Activated effector memory CD4-positive, alpha-beta T cell treated with anti-CD3 and anti-CD28 coated beads, Interleukin-2, amount 50 U/mL, for 16 hours (primary cell): Measurements from ENCODE around the gene APOBEC3H.
A peak's percentile ranks its signal among the peaks of the same experiment; 100 is the strongest.
"Not testable (repeated sequence)": the region's sequence is repeated elsewhere in the genome, so short reads cannot be mapped to it uniquely, and the experiment has no call there.

Experiments
- DNase-seq: peaks from one replicate; pipeline ENCODE4 v3.0.0-alpha.2; 2020

Gene APOBEC3H

DNA sequence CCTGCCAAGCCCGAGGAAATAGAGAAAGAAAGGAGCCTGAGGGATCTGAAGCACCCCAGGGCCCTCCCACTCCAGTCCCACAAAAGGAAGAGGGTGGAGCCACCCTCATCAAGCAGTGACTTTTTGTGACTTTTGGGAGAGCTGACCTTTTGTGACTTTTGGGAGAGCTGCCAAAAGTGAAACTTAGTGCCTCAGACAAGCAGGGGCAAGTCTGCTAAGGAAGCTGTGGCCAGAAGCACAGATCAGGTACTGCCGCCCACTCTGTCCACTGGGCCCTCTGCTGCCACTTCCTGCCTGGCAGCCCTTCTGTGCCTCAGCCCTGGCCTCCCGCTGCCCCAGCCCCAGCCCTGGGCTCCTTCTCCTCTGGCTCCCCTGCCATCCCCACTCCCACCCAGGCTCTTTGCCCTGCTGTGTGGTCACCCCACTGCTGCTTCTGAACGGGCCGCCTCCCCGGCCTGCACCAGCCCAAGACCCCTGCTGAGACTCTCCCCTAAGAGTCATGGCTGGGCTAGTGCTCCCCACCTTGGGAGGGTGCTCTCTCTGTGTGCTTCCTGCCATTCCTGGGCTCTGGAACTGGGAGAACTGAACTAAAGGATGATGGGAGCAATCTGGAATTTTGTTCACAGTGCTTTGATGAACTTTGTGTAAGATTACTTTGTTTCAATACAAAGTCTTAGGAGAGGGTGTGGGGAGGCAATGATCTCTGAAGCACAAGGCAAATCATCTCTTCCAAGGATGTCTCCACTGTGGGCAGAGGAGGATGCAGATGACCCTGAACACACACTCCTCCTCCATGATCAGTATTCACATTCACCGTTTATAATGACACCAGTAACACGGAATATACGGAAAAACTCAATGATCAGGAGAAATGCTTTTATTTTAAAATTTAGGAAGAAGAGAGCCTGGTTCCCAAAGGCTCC lies at the start of gene APOBEC3H:
APOBEC3H (plus strand) TSS at position 147 of the 923 bp plus-strand sequence. CDS start 3,035 bp downstream, outside the sequence.
- DNase-seq: peak; percentile 71

DNA sequence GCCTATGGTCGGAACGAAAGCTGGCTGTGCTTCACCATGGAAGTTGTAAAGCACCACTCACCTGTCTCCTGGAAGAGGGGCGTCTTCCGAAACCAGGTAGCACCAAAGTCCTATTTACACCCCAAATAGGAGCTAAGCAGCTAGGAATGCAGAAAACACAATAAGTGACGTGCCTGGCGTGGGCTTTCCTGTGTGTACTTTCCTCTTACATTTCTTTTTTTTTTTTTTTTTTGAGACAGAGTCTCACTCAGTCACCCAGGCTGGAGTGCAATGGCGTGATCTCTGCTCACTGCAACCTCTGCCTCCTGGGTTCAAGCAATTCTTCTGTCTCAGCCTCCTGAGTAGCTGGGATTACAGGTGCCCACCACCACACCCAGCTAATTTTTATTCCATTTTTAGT lies 47.6 kb upstream of the APOBEC3H start:
- not testable (repeated sequence) for DNase-seq

DNA sequence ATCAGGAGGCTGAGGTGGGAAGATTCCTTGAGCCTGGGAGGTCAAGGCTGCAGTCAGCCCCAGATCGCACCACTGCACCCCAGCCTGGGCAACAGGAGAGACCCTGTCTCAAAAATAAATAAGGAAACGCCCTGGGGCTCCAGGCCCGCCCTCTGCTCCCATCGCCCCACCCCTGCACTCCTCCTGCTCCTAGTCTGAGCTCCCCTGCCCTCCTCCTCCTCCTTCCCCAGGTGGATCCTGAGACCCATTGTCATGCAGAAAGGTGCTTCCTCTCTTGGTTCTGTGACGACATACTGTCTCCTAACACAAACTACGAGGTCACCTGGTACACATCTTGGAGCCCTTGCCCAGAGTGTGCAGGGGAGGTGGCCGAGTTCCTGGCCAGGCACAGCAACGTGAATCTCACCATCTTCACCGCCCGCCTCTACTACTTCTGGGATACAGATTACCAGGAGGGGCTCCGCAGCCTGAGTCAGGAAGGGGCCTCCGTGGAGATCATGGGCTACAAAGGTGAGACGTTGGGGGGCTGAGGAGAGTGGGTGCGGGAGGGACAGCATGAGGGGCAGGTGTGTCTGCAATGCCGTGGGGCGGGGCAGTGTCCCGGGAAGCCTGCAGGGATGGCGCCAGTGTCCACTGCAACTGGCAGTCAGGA lies 45.1 kb upstream of the APOBEC3H start:
- not testable (repeated sequence) for DNase-seq

DNA sequence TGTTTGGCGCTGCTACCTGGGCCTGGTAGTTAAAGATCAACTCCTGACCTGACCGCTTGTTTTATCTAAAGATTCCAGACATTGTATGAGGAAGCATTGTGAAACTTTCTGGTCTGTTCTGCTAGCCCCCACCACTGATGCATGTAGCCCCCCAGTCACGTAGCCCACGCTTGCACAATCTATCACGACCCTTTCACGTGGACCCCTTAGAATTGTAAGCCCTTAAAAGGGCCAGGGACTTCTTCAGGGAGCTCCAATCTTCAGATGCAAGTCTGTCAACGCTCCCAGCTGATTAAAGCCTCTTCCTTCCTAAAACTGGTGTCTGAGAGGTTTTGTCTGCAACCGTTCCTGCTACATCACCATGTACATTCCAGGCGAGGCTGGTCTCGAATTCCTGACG lies 41.4 kb upstream of the APOBEC3H start:
- DNase-seq: no peak

DNA sequence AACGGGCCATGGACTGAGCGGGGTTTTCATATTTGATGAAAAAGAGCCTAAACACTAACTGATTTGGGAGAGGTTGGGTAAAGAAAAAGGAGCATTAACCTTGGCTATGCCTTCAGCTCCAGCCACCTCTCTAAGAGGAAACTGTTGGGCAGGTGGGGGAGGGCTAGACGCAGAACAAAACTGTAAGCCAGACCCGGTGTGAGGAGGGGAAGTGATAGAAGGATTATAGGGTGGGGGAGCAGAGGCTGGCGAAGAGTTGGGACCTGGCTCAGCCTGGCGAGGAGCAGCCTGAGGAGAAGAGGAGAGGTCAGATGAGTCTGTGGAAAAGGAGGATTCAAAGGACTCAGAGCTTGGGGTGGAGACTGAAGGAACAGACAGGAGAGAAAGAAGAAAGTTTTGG lies 35.8 kb upstream of the APOBEC3H start:
- not testable (repeated sequence) for DNase-seq

DNA sequence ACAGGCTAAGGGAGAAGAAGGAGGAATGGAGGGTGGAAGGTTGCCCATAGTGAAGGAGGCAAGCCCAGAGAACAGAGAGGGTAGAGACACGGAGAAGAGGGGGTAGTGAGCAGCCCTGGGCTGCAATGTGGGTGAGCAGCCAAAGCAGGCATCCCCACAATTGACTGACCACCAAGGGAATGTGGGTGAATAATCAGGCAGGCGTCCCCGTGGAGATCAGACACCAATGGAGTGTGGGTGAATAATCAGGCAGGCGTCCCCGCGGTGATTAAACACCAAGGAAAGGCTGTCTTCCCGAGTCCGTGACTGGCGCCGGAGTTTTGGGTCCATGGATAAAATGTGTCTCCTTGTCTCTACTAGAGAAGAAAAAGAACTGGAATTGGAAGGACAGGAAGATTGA lies 35.1 kb upstream of the APOBEC3H start:
- DNase-seq: not testable (repeated sequence)

DNA sequence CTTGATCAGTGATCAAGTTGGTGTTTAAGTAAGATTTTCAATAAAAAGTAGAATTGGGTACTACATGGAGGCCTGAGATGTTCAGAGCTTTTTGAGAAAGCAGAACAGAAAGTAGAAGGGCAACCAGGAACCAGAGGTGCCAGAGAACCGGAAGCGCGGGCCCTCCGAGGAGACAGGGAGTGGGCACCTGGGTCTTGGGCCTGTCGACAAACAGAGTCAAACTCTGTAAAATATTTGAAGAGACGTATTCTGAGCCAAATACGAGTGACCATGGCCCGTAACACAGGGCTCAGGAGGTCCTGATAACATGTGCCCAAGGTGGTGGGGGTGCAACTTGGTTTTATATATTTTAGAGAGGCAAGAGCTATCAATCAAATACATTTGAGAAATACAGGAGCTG lies 33.1 kb upstream of the APOBEC3H start:
- DNase-seq: not testable (repeated sequence)

DNA sequence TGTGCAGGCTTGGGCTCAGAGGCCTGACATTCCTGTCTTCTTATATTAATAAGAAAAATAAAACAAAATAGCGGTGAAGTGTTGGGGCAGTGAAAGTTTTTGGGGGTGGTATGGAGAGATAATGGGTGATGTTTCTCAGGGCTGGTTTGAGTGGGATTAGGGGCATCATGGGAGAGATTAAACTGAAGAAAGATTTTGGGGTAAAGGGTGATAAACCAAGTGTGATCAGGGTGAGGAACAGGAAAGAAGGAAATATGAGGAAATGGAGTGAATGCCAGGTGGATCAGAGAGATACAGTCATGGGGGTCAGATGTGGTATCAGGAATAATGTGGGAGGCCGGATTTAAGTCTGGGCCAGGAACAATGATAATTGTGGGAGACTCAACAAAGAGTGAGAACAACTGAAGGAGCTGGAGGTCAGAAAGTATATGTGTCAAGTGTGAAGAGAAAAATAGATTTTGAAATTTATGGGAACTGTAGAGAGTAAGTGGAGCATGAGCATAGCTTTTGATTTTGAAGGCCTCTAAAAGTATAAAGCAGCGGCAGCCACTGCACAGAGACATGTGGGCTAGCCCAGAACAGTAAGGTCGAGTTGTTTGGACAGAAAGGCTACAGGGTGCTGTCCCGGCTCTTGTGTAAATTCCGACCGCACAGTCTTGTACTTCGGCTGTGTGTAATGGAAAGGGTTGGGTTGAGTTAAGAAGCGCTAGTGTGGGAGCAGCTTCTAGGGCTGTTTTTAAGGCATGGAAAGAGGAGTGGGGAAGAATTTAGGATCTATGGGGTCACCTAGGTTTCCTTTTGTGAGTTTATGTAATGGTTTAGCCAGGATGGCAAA lies 30.4 kb upstream of the APOBEC3H start:
- not testable (repeated sequence) for DNase-seq

DNA sequence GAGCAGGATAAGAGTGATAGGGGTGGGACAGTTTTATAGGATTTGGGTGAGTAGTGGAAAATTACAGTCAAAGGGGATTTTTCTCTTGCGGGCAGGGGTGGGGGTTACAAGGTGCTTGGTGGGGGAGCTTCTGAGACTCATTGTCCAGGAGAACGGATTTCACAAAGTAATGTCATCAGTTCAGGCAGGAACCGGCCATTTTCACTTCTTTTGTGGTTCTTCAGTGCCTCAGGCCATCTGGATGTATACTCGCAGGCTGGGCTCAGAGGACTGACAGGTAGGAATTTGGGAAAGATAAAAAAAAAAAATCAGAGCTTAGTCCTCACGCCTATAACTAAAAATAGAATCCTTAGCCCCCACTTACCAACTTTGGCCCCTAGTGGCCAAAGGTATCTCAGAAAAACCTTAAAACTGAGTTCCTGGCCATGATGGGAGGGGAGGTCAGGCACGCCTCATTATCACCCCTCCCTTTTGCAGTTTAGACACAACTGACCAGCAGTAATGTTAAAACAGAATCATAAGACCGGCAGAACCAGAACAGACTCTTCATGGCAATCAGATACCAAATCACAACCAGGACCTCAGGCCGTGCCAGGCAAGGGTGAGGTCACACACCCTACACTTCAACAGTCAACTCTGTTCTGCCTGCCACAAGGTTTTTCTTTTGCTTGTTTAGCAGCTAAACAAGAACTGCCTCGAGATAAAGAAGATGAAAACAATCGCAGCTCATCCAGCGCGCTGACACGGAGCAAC lies 28.8 kb upstream of the APOBEC3H start:
- no peak for DNase-seq

DNA sequence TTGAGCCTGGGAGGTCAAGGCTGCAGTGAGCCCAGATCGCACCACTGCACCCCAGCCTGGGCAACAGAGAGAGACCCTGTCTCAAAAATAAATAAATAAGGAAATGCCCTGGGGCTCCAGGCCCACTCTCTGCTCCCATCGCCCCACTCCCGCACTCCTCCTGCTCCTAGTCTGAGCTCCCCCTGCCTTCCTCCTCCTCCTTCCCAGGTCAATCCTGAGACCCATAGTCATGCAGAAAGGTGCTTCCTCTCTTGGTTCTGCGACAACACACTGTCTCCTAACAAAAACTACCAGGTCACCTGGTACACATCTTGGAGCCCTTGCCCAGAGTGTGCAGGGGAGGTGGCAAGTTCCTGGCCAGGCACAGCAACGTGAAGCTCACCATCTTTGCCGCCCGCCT lies 26.9 kb upstream of the APOBEC3H start:
- no peak for DNase-seq

DNA sequence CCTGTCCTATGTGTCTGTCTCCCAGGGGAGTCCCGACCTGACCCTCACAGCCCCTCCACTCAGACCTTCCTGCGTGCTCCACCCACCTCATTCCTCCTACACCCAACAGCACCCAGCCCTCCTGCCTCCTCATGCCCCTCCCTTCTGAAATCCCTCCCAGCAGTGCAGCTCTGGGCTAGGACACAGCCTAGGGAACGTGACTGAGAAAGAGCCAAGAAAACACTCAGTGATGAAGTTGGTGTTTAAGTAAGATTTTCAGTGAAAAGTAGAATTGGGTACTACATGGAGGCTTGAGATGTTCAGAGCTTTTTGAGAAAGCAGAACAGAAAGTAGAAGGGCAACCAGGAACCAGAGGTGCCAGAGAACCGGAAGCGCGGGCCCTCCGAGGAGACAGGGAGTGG lies 24.5 kb upstream of the APOBEC3H start:
- not testable (repeated sequence) for DNase-seq

DNA sequence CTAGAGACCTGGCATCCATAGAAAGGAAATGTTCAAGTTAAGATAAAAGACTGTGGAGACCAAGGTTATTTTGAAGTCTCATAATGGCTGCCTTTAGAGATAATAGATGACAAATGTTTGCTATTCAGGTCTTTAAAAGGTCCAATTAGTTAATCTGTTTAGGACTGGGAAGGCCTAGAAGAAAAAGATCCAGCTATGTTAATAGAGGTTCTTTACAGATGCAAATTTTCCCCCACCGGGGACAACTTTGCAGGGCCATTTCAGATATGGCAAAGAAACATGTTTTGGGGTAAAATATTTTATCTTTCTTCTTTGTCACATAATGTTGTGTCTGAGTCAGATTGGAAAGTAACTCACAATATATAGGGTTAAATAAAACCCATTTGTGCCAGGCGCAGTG lies 23.1 kb upstream of the APOBEC3H start:
- no peak for DNase-seq

DNA sequence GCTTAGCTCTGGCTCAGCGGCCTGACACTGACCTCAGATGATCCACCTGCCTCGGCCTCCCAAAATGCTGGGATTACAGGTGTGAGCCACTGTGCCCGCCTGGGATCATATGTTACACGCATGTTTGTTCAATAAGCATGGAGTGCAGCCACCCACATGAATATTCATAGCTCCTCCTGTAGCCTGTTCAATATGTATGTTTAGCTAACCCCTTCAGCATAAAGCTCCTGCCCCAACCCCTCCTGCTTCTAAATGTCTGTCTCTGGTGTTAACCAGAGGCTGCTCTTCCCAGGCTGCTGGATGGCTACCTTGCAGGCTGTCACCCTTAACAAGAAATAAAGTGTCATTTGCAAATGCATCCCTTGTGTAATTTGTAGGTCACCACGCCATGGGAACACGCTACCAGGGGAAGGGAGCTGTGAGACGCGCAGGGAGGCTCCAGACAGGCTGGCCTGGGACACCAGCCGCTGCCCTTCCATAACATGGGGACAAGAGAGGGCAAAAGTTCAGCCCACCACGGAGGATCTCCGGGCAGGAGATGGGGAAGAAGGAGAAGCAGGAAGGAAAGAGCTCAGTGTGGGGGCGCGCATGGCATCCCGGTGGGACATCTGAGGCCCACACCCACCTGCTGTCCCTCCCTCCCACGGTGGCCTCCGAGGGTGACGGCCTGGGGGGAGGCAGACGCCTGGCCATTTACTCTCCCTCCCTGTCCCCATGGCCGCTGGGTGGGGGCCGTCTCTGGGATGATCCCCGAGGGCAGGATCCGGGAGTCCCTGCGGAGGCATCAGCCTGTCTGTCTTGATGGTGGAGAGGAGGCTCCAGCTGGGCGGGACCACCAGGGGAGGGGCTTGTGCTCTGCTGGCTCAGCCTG lies 20.7 kb upstream of the APOBEC3H start:
- not testable (repeated sequence) for DNase-seq

DNA sequence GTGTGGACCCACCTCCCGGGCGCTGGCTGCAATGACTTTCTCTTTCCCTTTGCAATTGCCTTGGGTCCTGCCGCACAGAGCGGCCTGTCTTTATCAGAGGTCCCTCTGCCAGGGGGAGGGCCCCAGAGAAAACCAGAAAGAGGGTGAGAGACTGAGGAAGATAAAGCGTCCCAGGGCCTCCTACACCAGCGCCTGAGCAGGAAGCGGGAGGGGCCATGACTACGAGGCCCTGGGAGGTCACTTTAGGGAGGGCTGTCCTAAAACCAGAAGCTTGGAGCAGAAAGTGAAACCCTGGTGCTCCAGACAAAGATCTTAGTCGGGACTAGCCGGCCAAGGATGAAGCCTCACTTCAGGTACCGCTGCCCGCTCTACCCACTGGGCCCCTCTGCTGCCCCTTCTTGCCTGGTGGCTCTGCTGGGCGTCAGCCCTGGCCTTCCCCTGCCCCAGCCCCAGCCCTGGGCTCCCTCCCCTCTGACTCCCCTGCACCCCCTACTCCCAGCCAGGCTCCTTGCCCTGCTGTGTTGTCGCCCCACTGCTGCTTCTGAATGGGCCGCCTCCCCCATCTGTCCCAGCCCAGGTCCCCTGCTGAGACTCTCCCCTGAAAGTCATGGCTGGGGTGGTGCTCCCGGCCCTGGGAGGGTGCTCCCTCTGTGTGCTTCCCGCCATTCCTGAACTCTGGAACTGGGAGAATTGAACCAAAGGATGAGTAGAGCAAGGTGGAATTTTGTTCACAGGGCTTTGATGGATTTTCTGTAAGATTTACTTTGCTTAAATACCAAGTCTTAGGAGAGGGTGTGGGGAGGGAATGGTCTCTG lies 19.8 kb upstream of the APOBEC3H start, which contains the start of gene APOBEC3G:
APOBEC3G (plus strand) TSS at position 250 of the 815 bp plus-strand sequence; CDS start at position 337, 87 bp downstream.
- DNase-seq: peak; percentile 85

DNA sequence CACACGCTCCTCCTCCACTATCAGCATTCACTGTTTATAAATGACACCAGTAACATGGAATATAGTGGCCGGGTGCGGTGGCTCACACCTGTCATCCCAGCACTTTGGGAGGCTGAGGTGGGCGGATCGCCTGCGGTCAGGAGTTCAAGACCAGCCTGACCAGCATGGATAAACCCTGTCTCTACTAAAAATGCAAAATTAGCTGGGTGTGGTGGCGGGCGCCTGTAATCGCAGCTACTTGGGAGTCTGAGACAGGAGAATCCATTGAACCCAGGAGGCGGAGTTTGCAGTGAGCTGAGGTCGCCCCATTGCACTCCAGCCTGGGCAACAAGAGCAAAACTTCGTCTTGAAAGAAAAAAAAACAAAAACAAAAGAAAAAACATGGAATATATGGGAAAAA lies 19.1 kb upstream of the APOBEC3H start:
- not testable (repeated sequence) for DNase-seq

DNA sequence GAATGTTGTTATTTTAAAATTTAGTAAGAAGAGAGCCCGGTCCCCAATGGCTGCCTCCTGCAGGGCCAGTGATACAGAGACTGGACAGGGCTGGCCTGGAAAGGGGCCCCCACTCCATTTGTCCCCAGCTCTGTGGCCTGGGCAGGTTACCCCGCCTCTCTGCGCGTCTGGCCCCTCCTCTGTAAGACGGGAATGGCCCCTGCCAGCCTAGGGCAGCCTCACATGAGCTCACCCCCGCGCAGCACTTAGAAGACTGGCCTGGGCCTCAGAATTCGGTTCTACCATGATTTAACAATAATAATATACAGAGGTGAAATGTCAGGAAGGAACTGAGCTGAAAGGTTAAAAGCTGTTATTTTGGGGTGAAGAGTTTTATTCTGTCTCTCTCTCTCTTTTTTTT lies 18.7 kb upstream of the APOBEC3H start:
- DNase-seq: no peak

DNA sequence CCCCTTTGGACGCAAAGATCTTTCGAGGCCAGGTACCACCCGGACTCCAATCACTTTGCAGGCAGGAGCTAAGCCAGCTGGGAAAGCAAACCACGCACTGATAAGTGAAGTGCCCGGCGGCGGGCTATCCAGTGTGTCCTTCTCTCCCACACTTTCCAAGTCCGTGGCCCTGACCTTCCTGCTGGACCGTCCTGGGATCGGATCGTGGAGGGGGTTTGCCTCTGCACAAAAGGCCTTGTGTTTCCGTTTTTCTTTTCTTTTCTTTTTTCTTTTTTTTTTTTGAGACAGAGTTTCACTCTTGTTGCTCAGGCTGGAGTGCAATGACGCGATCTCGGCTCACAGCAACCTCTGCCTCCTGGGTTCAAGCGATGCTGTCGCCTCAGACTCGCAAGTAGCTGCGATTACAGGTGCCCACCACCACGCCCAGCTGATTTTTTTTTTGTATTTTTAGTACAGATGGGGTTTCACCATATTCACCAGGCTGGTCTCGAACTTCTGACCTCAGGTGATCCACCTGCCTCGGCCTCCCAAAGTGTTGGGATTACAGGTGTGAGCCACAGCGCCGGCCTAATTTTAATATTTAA lies 17.9 kb upstream of the APOBEC3H start:
- DNase-seq: not testable (repeated sequence)

DNA sequence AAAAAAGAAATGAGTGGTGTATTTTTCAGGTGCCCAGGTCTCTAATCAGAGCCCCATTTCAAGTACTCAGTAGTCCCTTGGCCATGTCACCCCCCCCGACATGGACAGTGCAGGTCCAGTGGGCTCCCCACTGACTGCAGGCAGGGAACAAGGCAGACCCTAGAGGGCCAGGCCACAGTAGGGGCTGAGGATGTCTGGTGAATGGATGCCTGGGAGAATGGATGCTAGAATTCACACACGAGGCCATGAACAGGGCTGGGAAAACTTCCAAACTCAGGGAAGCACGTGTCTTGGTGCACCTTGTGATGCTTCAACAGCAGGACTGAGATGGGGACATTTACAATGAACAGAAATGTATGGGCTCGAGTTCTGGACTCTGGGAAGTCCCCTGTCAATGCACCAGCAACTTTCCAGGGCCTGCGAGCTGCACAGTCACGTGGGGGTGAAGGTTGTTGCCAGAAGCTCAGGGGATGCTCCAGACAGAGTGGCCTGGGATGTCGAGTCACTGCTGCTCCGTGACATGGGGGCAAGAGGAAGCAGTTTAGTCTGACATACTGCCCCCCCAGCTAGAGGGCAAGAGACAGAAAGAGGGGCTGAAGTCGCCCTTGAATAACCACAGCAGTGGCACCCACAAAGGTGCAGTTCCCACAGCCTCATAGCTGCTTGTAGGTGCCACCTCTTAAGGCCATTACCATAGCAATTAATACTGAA lies 16.8 kb upstream of the APOBEC3H start:
- DNase-seq: no peak

DNA sequence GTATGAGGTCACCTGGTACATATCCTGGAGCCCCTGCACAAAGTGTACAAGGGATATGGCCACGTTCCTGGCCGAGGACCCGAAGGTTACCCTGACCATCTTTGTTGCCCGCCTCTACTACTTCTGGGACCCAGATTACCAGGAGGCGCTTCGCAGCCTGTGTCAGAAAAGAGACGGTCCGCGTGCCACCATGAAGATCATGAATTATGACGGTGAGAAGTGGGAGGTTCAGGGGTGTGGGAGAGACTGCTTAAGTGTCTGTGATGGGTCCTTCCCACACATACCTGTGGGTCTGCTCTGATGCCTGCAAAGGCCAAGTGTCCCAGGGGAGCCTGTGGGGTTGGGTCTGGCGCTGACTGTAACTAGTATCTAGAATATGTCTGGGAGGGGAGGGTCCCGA lies 16.0 kb upstream of the APOBEC3H start:
- no peak for DNase-seq
